Neural progenitor cell (in vitro differentiated cells): ENCODE data around the gene HOXC12. TPM values are rescaled to one million over a fixed set of nuclear protein-coding genes. Genes with fewer than 3 reads are reported as not detected.

ENCODE experiments used
- DNase-seq: peaks from one replicate; pipeline ENCODE4 v3.0.0-alpha.2; 2016; ENCODE audit warnings: low spot score
- H2AFZ ChIP-seq: fragments of 200-600 bp; sonication (generic); replicated peaks from 2 replicates; pipeline ENCODE4 v1.6.1; 2016; ENCODE audit warnings: antibody characterized with exemption
- H3F3A ChIP-seq: fragments of 200-600 bp; sonication (generic); 2 replicates; pipeline ENCODE4 v1.6.1; 2016; ENCODE audit warnings: antibody characterized with exemption, low read depth
- H3K27ac ChIP-seq: fragments of 200-600 bp; sonication (generic); 2 replicates; pipeline ENCODE4 v1.5.1; 2016; ENCODE audit warnings: mild to moderate bottlenecking
- H3K27me3 ChIP-seq: fragments of 200-600 bp; sonication (generic); 2 replicates; pipeline ENCODE4 v1.6.1; 2016; ENCODE audit warnings: mild to moderate bottlenecking, moderate library complexity
- H3K36me3 ChIP-seq: fragments of 200-600 bp; sonication (generic); 2 replicates; pipeline ENCODE4 v1.5.1; 2016
- H3K4me1 ChIP-seq: fragments of 200-600 bp; sonication (generic); 2 replicates; pipeline ENCODE4 v1.6.1; 2016; ENCODE audit warnings: mixed run types
- H3K4me2 ChIP-seq: fragments of 200-600 bp; sonication (generic); 2 replicates; pipeline ENCODE4 v1.6.1; 2016
- H3K4me3 ChIP-seq: fragments of 200-600 bp; sonication (generic); 2 replicates; pipeline ENCODE4 v1.5.1; 2016
- H3K79me2 ChIP-seq: fragments of 200-600 bp; sonication (generic); 2 replicates; pipeline ENCODE4 v1.6.1; 2016; ENCODE audit warnings: low read depth
- H3K9ac ChIP-seq: fragments of 200-600 bp; sonication (generic); 2 replicates; pipeline ENCODE4 v1.6.1; 2016
- H3K9me3 ChIP-seq: fragments of 200-600 bp; sonication (generic); 2 replicates; pipeline ENCODE4 v1.5.1; 2016; ENCODE audit warnings: low read depth
- H4K20me1 ChIP-seq: fragments of 200-600 bp; sonication (generic); 2 replicates; pipeline ENCODE4 v1.6.1; 2016; ENCODE audit warnings: low read depth
- H3K27ac Mint-ChIP-seq: 3 replicates; pipeline ENCODE4 v1.8.0; 2021; ENCODE audit warnings: mixed read lengths
- H3K27me3 Mint-ChIP-seq: 2 replicates; pipeline ENCODE4 v1.8.0; 2022; ENCODE audit warnings: low read depth, mild to moderate bottlenecking, inconsistent platforms, moderate library complexity, mixed read lengths; ENCODE audit not compliant: insufficient read depth
- H3K36me3 Mint-ChIP-seq: 3 replicates; pipeline ENCODE4 v1.8.0; 2021; ENCODE audit warnings: mixed read lengths
- H3K4me1 Mint-ChIP-seq: 3 replicates; pipeline ENCODE4 v1.8.0; 2021; ENCODE audit warnings: mixed read lengths
- H3K4me3 Mint-ChIP-seq: 3 replicates; pipeline ENCODE4 v1.8.0; 2021; ENCODE audit warnings: mild to moderate bottlenecking, moderate library complexity, mixed read lengths
- H3K9me3 Mint-ChIP-seq: 3 replicates; pipeline ENCODE4 v1.8.0; 2020; ENCODE audit warnings: mixed read lengths
- CTCF ChIP-seq: fragments of 200-600 bp; sonication (generic); IDR thresholded peaks from 2 replicates; pipeline ENCODE4 v1.5.1; 2017; ENCODE audit warnings: antibody characterized with exemption, mild to moderate bottlenecking
- EZH2 ChIP-seq: fragments of 200-600 bp; sonication (generic); IDR thresholded peaks from 2 replicates; pipeline ENCODE4 v1.6.1; 2017; ENCODE audit warnings: antibody characterized with exemption, mild to moderate bottlenecking, moderate library complexity
- EZH2phosphoT487 ChIP-seq: fragments of 200-600 bp; sonication (generic); IDR thresholded peaks from 2 replicates; pipeline ENCODE4 v1.6.1; 2017; ENCODE audit warnings: antibody characterized with exemption
- total RNA-seq: library from RNA; depleted of rRNA; stranded (reverse); fragments of >200 nt; gene quantifications from 2 replicates; pipeline ENCODE4 v1.2.3, GENCODE V29; 2015; ENCODE audit warnings: low replicate concordance

The HOXC12 gene
- total RNA-seq, 1 donor from 2014 or later: not detected

GRCh38 chr12:53929527-53929926 lies 25.2 kb upstream of the HOXC12 start:
- Histone ChIP-seq H3K79me2 (no peaks in the 10 kb centered on the region), H3K9ac (no peak overlapping the region), H3K4me2 (no peak overlapping the region), H3F3A (no peaks in the 10 kb centered on the region), H3K36me3 (no peaks in the 10 kb centered on the region), H3K27ac (no peak overlapping the region), H3K4me3 (no peak overlapping the region), H3K4me1 (no peaks in the 10 kb centered on the region), H4K20me1 (peaks cover 9% of the 10 kb centered on the region), H3K9me3 (no peaks in the 10 kb centered on the region), H3K27me3 (peaks cover 100% of the 10 kb centered on the region), H2AFZ (no peak overlapping the region)
- Mint-ChIP-seq H3K4me3 (no peak overlapping the region), H3K27ac (no peak overlapping the region), H3K36me3 (no peaks in the 10 kb centered on the region), H3K9me3 (peaks cover 10% of the 10 kb centered on the region), H3K27me3 (peaks cover 94% of the 10 kb centered on the region), H3K4me1 (no peaks in the 10 kb centered on the region)
- TF ChIP-seq EZH2phosphoT487: no peak
- TF ChIP-seq CTCF: no peak
- DNase-seq: no peak

DNA sequence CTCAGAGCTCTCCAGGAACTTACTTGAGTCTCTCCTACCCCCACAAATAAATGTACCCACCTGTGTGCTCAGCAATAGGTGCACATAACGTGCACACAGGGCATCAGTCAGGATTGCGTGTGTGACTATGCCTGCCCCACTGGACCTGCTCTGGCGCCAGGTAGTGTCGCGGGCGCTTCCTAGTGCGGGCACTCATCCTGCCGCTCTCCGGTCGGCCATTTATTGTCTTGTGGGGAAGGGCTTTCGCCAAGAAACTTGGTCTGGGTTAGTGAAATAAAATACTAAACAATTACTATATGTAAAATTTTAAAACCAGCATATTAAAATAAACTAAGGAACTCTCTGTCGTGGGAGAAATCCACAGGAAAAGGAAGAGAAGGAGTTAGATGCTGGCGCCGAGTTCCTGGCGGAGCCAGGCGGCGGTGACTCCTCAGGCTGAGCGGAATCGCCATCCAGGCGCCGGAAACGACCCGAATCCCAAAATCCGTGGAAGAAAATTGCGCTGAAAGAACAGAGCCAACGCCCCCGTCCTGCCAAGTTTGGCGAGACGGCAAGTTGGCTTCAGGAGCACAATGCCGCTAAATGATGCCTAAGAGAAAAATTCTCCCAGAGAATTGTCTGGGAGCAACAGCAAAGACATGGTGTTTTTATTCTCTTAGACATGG lies 24.0 kb upstream of the HOXC12 start:
- Mint-ChIP-seq H3K4me1 (no peaks in the 10 kb centered on the region), H3K4me3 (no peak overlapping the region), H3K36me3 (no peaks in the 10 kb centered on the region), H3K27ac (no peak overlapping the region), H3K9me3 (peaks cover 15% of the 10 kb centered on the region), H3K27me3 (peaks cover 98% of the 10 kb centered on the region)
- Histone ChIP-seq H3K4me3 (no peak overlapping the region), H4K20me1 (peaks cover 17% of the 10 kb centered on the region), H3K27ac (no peak overlapping the region), H3K27me3 (peaks cover 100% of the 10 kb centered on the region), H3K4me2 (no peak overlapping the region), H3K9me3 (no peaks in the 10 kb centered on the region), H3K9ac (no peak overlapping the region), H3K36me3 (no peaks in the 10 kb centered on the region), H2AFZ (no peak overlapping the region), H3K79me2 (no peaks in the 10 kb centered on the region), H3K4me1 (no peaks in the 10 kb centered on the region), H3F3A (no peaks in the 10 kb centered on the region)
- no peak for DNase-seq
- peak; percentile 50 for TF ChIP-seq EZH2phosphoT487
- peak; percentile 87 for TF ChIP-seq EZH2
- TF ChIP-seq CTCF: no peak

- peaks cover 20% of the 10 kb centered on the region for H4K20me1 ChIP-seq
Measured at GRCh38 chr12:53931844-53932581, 22.7 kb upstream of the HOXC12 start.

More at GRCh38 chr12:53931844-53932581, 22.7 kb upstream of the HOXC12 start:
- no peak overlapping the region for H3K4me3 Mint-ChIP-seq
- H3K9me3 ChIP-seq: no peaks in the 10 kb centered on the region
- H3K9ac ChIP-seq: no peak overlapping the region
- H3K27me3 ChIP-seq: peaks cover 100% of the 10 kb centered on the region
- H3K4me1 Mint-ChIP-seq: no peaks in the 10 kb centered on the region
- H2AFZ ChIP-seq: no peak overlapping the region
- no peak for DNase-seq
- H3K27ac Mint-ChIP-seq: no peak overlapping the region
- H3K4me1 ChIP-seq: no peaks in the 10 kb centered on the region
- no peak for TF ChIP-seq CTCF
- no peak for TF ChIP-seq EZH2
- peaks cover 98% of the 10 kb centered on the region for H3K27me3 Mint-ChIP-seq
- no peaks in the 10 kb centered on the region for H3F3A ChIP-seq
- no peaks in the 10 kb centered on the region for H3K36me3 Mint-ChIP-seq
- H3K9me3 Mint-ChIP-seq: peaks cover 15% of the 10 kb centered on the region
- no peak overlapping the region for H3K27ac ChIP-seq
- H3K4me3 ChIP-seq: no peak overlapping the region
- H3K36me3 ChIP-seq: no peaks in the 10 kb centered on the region
- H3K79me2 ChIP-seq: no peaks in the 10 kb centered on the region
- no peak overlapping the region for H3K4me2 ChIP-seq
